SK-N-SH (cell line): Measurements from ENCODE around the gene CCDC175. TPM values are rescaled to one million over a fixed set of nuclear protein-coding genes. Genes with fewer than 3 reads are reported as not detected.

Experiments
- CTCF ChIA-PET: fragments of 300-600, 350-600 bp; formaldehyde crosslinking; extraction: SDS; loops from one replicate; lab custom pipeline; 2021; lab: Yijun Ruan, JAX
- POLR2A ChIA-PET: fragments of 350-600 bp; sonication (Branson Sonifier 250); formaldehyde crosslinking; extraction: SDS; loops from one replicate; lab custom pipeline; 2020; ENCODE audit warnings: antibody characterized with exemption, inconsistent platforms; lab: Yijun Ruan, JAX
- DNase-seq: peaks from one replicate; pipeline ENCODE4 v3.0.0; 2012
- H2AFZ ChIP-seq: fragments of 200-600 bp; sonication (generic); 2 replicates; pipeline ENCODE4 v1.8.1; 2016; ENCODE audit warnings: antibody characterized with exemption, mild to moderate bottlenecking, low read depth
- H3F3A ChIP-seq: fragments of 200-600 bp; sonication (generic); replicated peaks from 2 replicates; pipeline ENCODE3; 2016; ENCODE audit warnings: antibody characterized with exemption, mild to moderate bottlenecking; ENCODE audit not compliant: insufficient read depth
- H3K27ac ChIP-seq, 2 experiments: fragments of 200-500 bp in 1 of 2; fragments of 200-600 bp in 1 of 2; sonication (Bioruptor generic) in 1 of 2; sonication (generic), shearing (Covaris generic) in 1 of 2; 2 replicates each; pipeline versions ENCODE4 v1.5.1 to v1.6.1; 2014 to 2016; ENCODE audit warnings: low read depth in 2 of 2, inconsistent platforms in 1 of 2, low read length in 1 of 2, mild to moderate bottlenecking in 1 of 2, mixed read lengths in 1 of 2
- H3K27me3 ChIP-seq: fragments of 200-600 bp; sonication (generic), shearing (Covaris generic); 2 replicates; pipeline ENCODE4 v1.6.1; 2016; ENCODE audit warnings: mixed run types; ENCODE audit not compliant: insufficient read depth
- H3K36me3 ChIP-seq, 2 experiments: fragments of 200-500 bp in 1 of 2; fragments of 200-600 bp in 1 of 2; sonication (Bioruptor generic) in 1 of 2; sonication (generic) in 1 of 2; replicated peaks in 1 of 2; 2 replicates each; pipeline versions ENCODE3 to v1.5.1; 2014 to 2016; ENCODE audit warnings: low read length in 1 of 2, mild to moderate bottlenecking in 1 of 2; ENCODE audit not compliant: insufficient read depth in 2 of 2, control insufficient read depth in 1 of 2
- H3K4me1 ChIP-seq, 2 experiments: fragments of 200-500 bp in 1 of 2; fragments of 200-600 bp in 1 of 2; sonication (Bioruptor generic) in 1 of 2; sonication (generic), shearing (Covaris generic) in 1 of 2; 2 replicates each; pipeline versions ENCODE4 v1.5.1 to v1.6.1; 2014 to 2016; ENCODE audit warnings: low read depth in 1 of 2, low read length in 1 of 2, mixed run types in 1 of 2; ENCODE audit not compliant: insufficient read depth in 2 of 2, control insufficient read depth in 1 of 2
- H3K4me2 ChIP-seq: fragments of 200-600 bp; sonication (generic), shearing (Covaris generic); 2 replicates; pipeline ENCODE4 v1.6.1; 2017; ENCODE audit warnings: mixed run types
- H3K4me3 ChIP-seq, 2 experiments: fragments of 200-500 bp in 1 of 2; fragments of 200-600 bp in 1 of 2; sonication (Bioruptor generic) in 1 of 2; sonication (generic), shearing (Covaris generic) in 1 of 2; 2 replicates each; pipeline versions ENCODE4 v1.5.1 to v1.8.1; 2014 to 2016; ENCODE audit warnings: low read depth in 2 of 2, inconsistent platforms in 1 of 2, low read length in 1 of 2, mild to moderate bottlenecking in 1 of 2, mixed read lengths in 1 of 2, moderate library complexity in 1 of 2
- H3K79me2 ChIP-seq: fragments of 200-600 bp; sonication (generic); 2 replicates; pipeline ENCODE4 v1.8.1; 2017; ENCODE audit warnings: mild to moderate bottlenecking; ENCODE audit not compliant: insufficient read depth
- H3K9ac ChIP-seq: fragments of 200-600 bp; sonication (generic); 2 replicates; pipeline ENCODE4 v1.6.1; 2017; ENCODE audit warnings: mixed run types
- H3K9me2 ChIP-seq: fragments of 200-600 bp; sonication (generic); 2 replicates; pipeline ENCODE4 v1.6.1; 2017; ENCODE audit warnings: mixed run types
- H3K9me3 ChIP-seq: fragments of 200-600 bp; sonication (generic); 2 replicates; pipeline ENCODE4 v1.6.1; 2017; ENCODE audit warnings: mixed run types, mild to moderate bottlenecking, moderate library complexity
- H4K20me1 ChIP-seq: fragments of 200-600 bp; sonication (generic); 2 replicates; pipeline ENCODE4 v1.6.1; 2017; ENCODE audit warnings: mild to moderate bottlenecking, mixed run types; ENCODE audit not compliant: insufficient read depth
- CHD2 ChIP-seq: fragments of 150-350 bp; IDR thresholded peaks from 2 replicates; pipeline ENCODE4 v1.6.1; 2018; ENCODE audit warnings: low read length; ENCODE audit not compliant: partially characterized antibody
- EZH2phosphoT487 ChIP-seq: fragments of 200-600 bp; sonication (generic); IDR thresholded peaks from 2 replicates; pipeline ENCODE4 v1.6.1; 2017; ENCODE audit warnings: low read depth, mixed run types, mild to moderate bottlenecking, antibody characterized with exemption, moderate library complexity, borderline replicate concordance
- FOXJ3 ChIP-seq: sonication (generic); formaldehyde crosslinking; IDR thresholded peaks from 2 replicates; pipeline ENCODE4 v1.5.1; 2020; ENCODE audit warnings: mild to moderate bottlenecking, missing genetic modification reagents
- FOXM1 ChIP-seq: IDR thresholded peaks from 2 replicates; pipeline ENCODE4 v1.4.0; 2012; ENCODE audit warnings: low read depth, mild to moderate bottlenecking
- GATA2 ChIP-seq: sonication (generic); formaldehyde crosslinking; IDR thresholded peaks from 2 replicates; pipeline ENCODE4 v1.5.0; 2020; ENCODE audit warnings: mild to moderate bottlenecking, missing genetic modification reagents
- IRF3 ChIP-seq: fragments of 150-350 bp; IDR thresholded peaks from 2 replicates; pipeline ENCODE4 v1.6.1; 2016; ENCODE audit warnings: mild to moderate bottlenecking, low read depth, low read length
- JUND ChIP-seq: IDR thresholded peaks from 2 replicates; pipeline ENCODE4 v1.4.0; 2012
- MAX ChIP-seq: IDR thresholded peaks from 2 replicates; pipeline ENCODE4 v1.4.0; 2012; ENCODE audit warnings: low read depth
- MXI1 ChIP-seq: IDR thresholded peaks from 2 replicates; pipeline ENCODE4 v1.6.1; 2012; ENCODE audit warnings: mild to moderate bottlenecking, low read depth, low read length, improper control_type of control experiment
- NFIC ChIP-seq: IDR thresholded peaks from 2 replicates; pipeline ENCODE4 v1.4.0; 2012; ENCODE audit warnings: borderline replicate concordance
- NRF1 ChIP-seq: IDR thresholded peaks from 2 replicates; pipeline ENCODE4 v1.6.1; 2012; ENCODE audit warnings: low read depth, mild to moderate bottlenecking, low read length
- PBX3 ChIP-seq: IDR thresholded peaks from 2 replicates; pipeline ENCODE4; 2012
- POLR2AphosphoS5 ChIP-seq: IDR thresholded peaks from 2 replicates; pipeline ENCODE4 v1.6.1; 2012; ENCODE audit warnings: low read depth, low read length
- RAD21 ChIP-seq: IDR thresholded peaks from 2 replicates; pipeline ENCODE4 v1.6.1; 2012; ENCODE audit warnings: mild to moderate bottlenecking, low read length
- RXRA ChIP-seq: IDR thresholded peaks from 2 replicates; pipeline ENCODE4 v1.4.0; 2012; ENCODE audit warnings: low read depth, mild to moderate bottlenecking, borderline replicate concordance
- SMC3 ChIP-seq: IDR thresholded peaks from 2 replicates; pipeline ENCODE4 v1.6.1; 2012; ENCODE audit warnings: low read depth, low read length, improper control_type of control experiment
- TCF12 ChIP-seq: IDR thresholded peaks from 2 replicates; pipeline ENCODE4 v1.4.0; 2012
- TEAD4 ChIP-seq: IDR thresholded peaks from 2 replicates; pipeline ENCODE4 v1.4.0; 2012; ENCODE audit warnings: mild to moderate bottlenecking, borderline replicate concordance; ENCODE audit not compliant: insufficient read depth
- USF1 ChIP-seq: IDR thresholded peaks from 2 replicates; pipeline ENCODE4 v1.4.0; 2012; ENCODE audit warnings: low read depth, borderline replicate concordance
- USF2 ChIP-seq: fragments of 150-350 bp; IDR thresholded peaks from 2 replicates; pipeline ENCODE4 v1.6.1; 2017; ENCODE audit warnings: antibody characterized with exemption, low read length, low read depth, borderline replicate concordance
- YY1 ChIP-seq: IDR thresholded peaks from 2 replicates; pipeline ENCODE4 v1.4.0; 2012; ENCODE audit warnings: low read depth, mild to moderate bottlenecking
- ZBTB33 ChIP-seq: IDR thresholded peaks from 2 replicates; pipeline ENCODE4 v1.4.0; 2012; ENCODE audit warnings: low read depth, borderline replicate concordance
- WGBS: methylation state at CpG from one replicate; pipeline ENCODE4 v1.1.6; 2017; ENCODE audit warnings: low lambda C conversion rate; 5-methylcytosine and 5-hydroxymethylcytosine counted together
- polyA plus RNA-seq, 3 experiments: library from polyadenylated mRNA; depleted of rRNA; stranded (reverse); fragments of >200 nt; gene quantifications; 2 replicates each; pipeline ENCODE4 v1.2.3, GENCODE V29; 2012

The CCDC175 gene
- polyA plus RNA-seq, 1 of the 3 experiments (the other 2 are of a cell fraction): not detected

GRCh38 chr14:59483819-59484638 lies 92.6 kb downstream of the CCDC175 start, which contains the start of the genes JKAMP and L3HYPDH:
TSS of gene JKAMP (plus strand) at chr14:59484517. CDS start at chr14:59484590, 73 bp downstream.
TSS of gene L3HYPDH (minus strand) at chr14:59484408. CDS start at chr14:59484316, 92 bp downstream.
- POLR2A ChIA-PET: interaction anchor here (0.5 to 2.0 kb wide), 7 partner anchors 10 to 1057 kb away, joined by 3 to 17 read pairs (median 3); partner anchors contain the start of genes CCDC175, DAAM1, GPR135 and KIAA0586
- Histone ChIP-seq H4K20me1 (0 out of 2 replicates have a peak, but pooled peaks cover 9% of the 10 kb centered on the region), H3K27ac (peak within 1 kb of the TSS; percentile 97 to 99), H3F3A (peaks cover 26% of the 10 kb centered on the region), H3K9me3 (no peaks in the 10 kb centered on the region), H3K4me1 (peaks cover 12 to 26% of the 10 kb centered on the region in 2 experiments; a peak in 3 of 4 replicates), H3K36me3 (peaks cover 30 to 41% of the 10 kb centered on the region in 2 experiments), H3K27me3 (no peaks in the 10 kb centered on the region), H3K9me2 (no peaks in the 10 kb centered on the region; the same call in 1 of the 2 replicates), H3K4me3 (peak within 1 kb of the TSS; percentile 68 to 89), H3K79me2 (peaks cover 95% of the 10 kb centered on the region), H3K9ac (peak within 1 kb of the TSS; percentile 95), H3K4me2 (peak within 1 kb of the TSS; percentile 77), H2AFZ (peak within 1 kb of the TSS; percentile 67)
- 3% methylated on average over 7 of the region's 92 CpGs for WGBS
- CTCF ChIA-PET: interaction anchor here (0.6 to 3.4 kb wide), 16 partner anchors 10 to 414 kb away, joined by 3 to 27 read pairs (median 4); partner anchors contain the start of genes CCDC175 and GPR135
- DNase-seq: peak; percentile 98
- TF ChIP-seq IRF3 (no peak), TCF12 (no peak), MXI1 (peak; percentile 96), MAX (peak; percentile 94), POLR2AphosphoS5 (peak; percentile 83), TEAD4 (no peak), RAD21 (no peak), GATA2 (CRISPR knock-in tag) (no peak), USF2 (no peak), YY1 (0 out of 2 replicates have a peak, but pooled peaks have one; percentile 9), EZH2phosphoT487 (no peak), SMC3 (no peak), JUND (no peak), FOXM1 (no peak), FOXJ3 (CRISPR knock-in tag) (no peak; the same call in none of the 2 replicates), ZBTB33 (no peak), NFIC (peak; percentile 55), PBX3 (peak; percentile 3; the same call in 1 of the 2 replicates), RXRA (no peak), CHD2 (peak; percentile 55), USF1 (peak; percentile 65; the same call in 1 of the 2 replicates), NRF1 (no peak)
